GM18873 (cell line): ENCODE measurements around the gene COL21A1.

Experiments used
- ATAC-seq: cut with Tn5 transposase; IDR thresholded peaks from one replicate; pipeline ENCODE4 v1.9.1; 2021; ENCODE audit warnings: mild to moderate bottlenecking, moderate library complexity, moderate number of reproducible peaks; ENCODE audit not compliant: unreplicated experiment, low FRiP score

COL21A1 gene

GRCh38 chr6:56055081-56055704 is 192.2 kb downstream of the COL21A1 start:
- no peak for ATAC-seq

DNA sequence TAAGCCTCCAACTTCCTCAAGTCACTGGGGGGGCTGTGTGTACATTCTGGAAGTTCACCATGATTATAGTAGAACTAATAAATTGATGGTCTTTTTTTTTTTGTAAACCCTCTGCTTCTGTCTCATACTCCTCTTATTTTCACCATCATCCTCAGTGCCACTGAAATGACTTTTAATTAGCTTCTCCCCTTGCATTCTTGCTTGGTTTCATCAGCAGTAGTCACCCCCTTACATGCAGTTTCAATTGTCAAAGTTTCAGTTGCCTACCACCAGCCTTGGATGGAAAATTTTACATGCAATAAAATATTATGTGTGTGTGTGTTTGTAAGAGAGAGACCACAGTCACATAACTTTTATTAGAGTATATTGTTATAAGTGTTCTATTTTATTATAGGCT is 196.2 kb downstream of the COL21A1 start:
- no peak for ATAC-seq

GRCh38 chr6:56050530-56051201 is 196.7 kb downstream of the COL21A1 start:
- no peak for ATAC-seq

DNA sequence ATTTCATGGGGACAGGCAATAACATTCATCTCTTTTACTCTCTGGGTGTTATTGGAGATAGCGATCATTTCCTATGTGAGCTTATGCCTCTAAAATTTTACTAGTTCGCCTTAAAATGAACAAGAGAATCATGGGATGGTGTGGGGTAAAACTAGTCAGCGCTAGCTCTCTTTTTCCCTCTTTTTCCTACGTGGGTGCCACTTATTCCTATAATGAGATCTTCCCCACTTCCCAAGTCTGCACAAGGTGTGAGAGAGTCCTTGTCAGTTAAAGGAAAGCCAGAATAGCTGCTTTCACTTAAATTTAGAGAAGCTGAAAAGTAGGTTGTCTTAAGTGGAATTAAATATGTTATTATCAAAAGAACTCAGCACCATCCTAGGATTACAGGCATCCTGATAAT is 198.8 kb downstream of the COL21A1 start:
- ATAC-seq = no peak

DNA sequence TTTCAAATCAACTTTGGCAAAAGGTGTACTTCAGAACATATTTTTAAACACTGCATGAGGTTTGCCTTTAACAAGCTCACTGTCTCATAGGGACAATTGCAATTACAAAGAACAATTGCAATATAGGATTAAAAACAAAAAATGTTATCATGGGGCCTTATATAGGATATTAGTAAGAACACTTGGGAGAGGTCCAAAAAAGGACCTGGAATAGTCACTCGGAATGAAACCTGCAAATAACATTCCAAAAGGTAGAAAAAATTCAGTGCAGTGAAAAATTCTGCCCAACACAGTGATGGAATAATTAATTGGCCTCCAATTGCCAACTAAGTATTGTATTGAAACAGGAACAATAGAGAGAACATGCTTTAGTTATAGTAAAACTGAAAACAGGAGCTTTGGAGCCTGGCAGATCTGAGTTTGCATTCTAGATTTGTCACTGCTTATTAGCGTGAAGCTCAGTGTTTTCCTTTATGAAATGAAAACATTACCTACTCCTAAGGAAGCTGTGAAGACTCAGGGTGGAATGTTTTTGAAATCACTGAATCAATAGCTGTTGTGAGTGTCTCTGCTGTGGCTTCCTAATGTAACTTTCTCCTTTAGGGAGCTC is 199.3 kb downstream of the COL21A1 start:
- no peak for ATAC-seq

DNA sequence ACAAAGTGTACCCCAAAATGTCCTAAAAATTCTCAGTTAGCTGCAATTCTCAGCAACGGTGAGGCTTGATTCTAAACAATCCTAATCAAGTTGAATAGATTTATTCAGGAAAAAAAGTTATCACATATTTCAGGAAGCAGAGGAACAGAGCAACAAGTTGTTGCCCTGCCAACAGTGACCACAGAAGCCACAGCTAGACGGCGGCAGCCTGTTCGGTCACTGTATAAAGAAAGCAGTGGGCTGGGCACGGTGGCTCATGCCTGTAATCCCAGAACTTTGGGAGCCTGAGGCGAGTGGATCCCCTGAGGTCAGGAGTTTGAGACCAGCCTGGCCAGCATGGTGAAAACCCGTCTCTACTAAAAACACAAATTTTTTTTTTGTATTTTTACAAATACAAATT is 200.8 kb downstream of the COL21A1 start:
- ATAC-seq = no peak

DNA sequence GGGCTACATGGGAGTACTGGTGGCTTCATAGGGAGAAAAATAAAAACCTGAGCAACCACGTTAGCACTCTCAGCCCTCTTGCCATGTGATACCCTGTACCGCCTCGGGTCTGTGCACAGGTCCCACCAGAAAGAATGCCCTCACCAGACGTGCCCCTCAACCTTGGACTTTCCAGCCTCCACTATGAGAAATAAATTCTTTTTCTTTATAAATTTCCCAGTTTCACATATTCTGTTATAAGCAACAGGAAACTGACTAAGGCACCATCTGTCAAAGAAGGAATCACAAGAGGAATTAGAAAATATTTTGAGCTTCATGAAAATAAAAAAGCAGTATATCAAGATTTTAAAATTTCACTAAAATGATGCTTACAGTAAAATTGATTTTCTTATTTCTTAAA is 203.6 kb downstream of the COL21A1 start:
- ATAC-seq = no peak

GRCh38 chr6:56043076-56043475 is 204.3 kb downstream of the COL21A1 start:
- ATAC-seq = no peak

- no peak for ATAC-seq
Measured at GRCh38 chr6:56041591-56041990, 205.8 kb downstream of the COL21A1 start.

- no peak for ATAC-seq
Measured at GRCh38 chr6:56040889-56041301, 206.5 kb downstream of the COL21A1 start.

DNA sequence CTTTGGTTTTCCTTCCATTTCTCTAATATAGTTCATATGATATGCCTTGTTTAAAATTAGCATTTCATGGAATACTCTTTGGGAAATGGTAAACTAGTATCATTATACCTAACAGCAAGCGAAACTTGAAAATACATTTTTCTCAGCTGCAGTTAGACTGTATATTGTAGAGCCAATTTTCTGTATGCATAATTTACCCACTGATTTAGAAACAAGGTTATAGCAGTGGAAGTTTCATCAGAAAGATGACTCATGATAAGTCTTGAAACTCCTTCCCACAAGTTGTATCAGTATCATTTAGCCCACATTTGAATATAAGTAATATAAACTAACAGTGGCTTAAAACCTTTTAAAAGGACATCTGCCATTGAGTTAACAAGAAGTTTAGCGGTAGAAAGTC is 207.2 kb downstream of the COL21A1 start:
- no peak for ATAC-seq

GRCh38 chr6:56038764-56039163 is 208.6 kb downstream of the COL21A1 start:
- no peak for ATAC-seq

- no peak for ATAC-seq
Measured at GRCh38 chr6:56037601-56038000, 209.8 kb downstream of the COL21A1 start.

DNA sequence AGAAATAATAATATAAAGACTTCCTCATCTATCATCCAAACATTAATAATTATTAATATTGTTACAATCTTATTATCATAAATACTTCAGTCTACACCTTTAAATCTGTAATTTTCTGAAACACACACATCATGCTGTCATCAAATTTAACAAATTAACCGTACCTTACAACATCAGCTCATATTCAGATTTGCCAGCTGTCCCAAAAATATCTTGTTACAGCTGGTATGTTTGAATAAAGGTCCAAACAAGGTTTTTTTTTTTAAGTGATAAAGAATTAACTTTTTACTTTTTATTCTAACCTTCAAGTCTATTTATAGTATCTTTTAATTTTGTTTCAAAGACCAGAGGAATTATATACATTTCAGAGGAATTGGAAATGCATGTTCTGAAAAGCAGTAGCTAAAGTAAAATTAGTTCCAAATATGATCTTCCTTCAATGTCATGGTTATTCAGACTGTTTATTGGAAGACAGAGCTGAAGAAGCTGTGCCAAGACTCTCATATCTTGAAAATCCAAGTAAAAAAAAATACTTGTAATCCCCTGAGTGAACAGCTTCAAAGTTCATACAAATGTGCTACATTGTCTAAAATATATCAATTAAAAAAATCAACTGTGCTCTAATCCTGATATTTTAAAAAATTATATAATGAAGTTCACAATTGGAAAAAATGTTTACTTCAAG is 210.3 kb downstream of the COL21A1 start:
- ATAC-seq = no peak

GRCh38 chr6:56033401-56033800 is 214.0 kb downstream of the COL21A1 start:
- no peak for ATAC-seq

- ATAC-seq = no peak
Measured at GRCh38 chr6:56032715-56033260, 214.6 kb downstream of the COL21A1 start.

GRCh38 chr6:56027865-56028264 is 219.5 kb downstream of the COL21A1 start:
- no peak for ATAC-seq

DNA sequence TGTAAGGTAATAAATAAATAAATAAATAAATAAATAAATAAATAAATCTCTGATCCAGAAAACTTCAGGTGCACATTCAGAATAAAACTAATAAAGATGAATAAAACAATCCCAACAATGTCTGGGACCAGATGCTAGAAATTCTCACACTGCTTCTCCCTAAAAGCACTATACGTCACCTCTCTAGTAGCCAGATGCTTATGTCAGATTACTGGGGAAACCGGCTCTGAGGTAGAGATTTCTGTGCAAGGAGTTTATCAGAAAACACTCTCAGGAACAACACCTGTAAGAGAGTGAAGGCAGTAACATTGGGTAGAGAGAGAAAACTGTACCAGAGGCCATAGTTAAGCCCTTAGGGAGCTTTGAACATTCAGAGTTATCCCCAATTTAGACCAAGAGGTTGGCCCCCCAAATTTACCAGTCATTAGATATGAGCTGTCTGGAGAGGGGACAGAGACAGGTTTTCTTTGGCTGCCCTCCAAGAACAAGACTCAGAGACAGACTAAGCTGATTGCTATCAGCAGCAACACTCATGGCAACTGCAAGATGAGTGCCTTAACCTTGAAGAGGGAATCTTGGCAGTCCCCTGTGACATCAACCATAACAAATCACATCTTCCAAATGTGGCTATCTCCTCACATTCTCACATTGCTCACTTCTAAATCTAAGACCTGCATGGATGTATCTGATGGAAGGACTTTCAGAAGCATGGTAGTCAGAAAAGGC is 220.8 kb downstream of the COL21A1 start:
- ATAC-seq = no peak

- ATAC-seq = no peak
Measured at GRCh38 chr6:56025795-56026194, 221.6 kb downstream of the COL21A1 start.

DNA sequence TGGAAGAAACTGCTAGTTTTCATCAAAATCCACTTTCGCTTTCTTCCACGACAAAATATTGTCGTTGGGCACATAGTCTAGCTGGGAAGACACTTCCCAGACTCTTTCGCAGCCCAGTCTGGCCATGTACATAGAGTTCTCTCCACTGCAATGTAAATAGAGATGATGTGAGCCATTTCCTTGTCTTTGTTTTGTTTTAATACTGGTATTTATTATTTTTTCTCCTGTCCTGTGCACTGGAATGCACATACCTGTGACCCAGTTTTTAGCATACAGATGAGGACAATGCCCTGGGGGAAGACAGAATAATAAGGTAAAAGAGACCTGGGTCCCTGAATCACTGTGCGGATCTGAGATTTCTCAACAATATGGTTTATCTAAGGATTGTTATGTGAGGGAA is 222.4 kb downstream of the COL21A1 start:
- no peak for ATAC-seq
